ENCODE results near the gene HSPA2. TPM values are rescaled to one million over a fixed set of nuclear protein-coding genes. Genes with fewer than 3 reads are reported as not detected.

Gene HSPA2
- total and polyA plus RNA-seq, 7 donors, result 28.7 to 172 (median 80.3) TPM

DNA sequence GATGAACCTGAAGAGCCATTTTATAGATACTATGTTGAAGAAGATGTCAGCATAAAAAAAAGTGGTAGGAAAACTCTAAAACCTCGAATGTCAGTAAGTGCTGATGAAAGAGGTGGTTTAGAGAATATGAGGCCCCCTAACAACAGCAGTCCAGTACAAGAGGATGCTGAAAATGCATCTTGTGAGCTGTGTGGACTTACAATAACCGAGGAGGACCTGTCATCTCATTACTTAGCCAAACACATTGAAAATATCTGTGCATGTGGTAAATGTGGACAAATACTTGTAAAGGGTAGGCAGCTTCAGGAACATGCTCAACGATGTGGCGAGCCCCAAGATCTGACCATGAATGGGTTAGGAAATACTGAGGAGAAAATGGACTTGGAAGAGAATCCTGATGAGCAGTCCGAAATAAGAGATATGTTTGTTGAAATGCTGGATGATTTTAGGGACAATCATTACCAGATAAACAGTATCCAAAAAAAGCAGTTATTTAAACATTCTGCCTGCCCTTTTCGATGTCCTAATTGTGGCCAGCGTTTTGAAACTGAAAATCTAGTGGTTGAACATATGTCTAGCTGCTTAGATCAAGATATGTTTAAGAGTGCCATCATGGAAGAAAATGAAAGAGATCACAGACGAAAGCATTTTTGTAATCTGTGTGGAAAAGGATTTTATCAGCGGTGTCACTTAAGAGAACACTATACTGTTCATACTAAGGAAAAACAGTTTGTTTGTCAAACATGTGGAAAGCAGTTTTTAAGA lies 17.8 kb upstream of the HSPA2 start:
- no peak for TF ChIP-seq CTCF (IDR thresholded peaks at IDR 0.05)
- no peak for TF ChIP-seq POLR2A (IDR thresholded peaks at IDR 0.05)
- no peak for TF ChIP-seq POLR2AphosphoS5 (IDR thresholded peaks at IDR 0.05)
- TF ChIP-seq EP300 (IDR thresholded peaks at IDR 0.05), result no peak
- DNase-seq, result no peak
- 85 to 86% methylated on average over 9 of the region's 9 CpGs for WGBS, 2 donors
- no peaks in the 10 kb centered on the region for H3K27me3 ChIP-seq
- H3K4me1 ChIP-seq, result peaks cover 0 to 3% (median 0%) of the 10 kb centered on the region in 4 donors
- no peaks in the 10 kb centered on the region for H3K9me3 ChIP-seq
- H3K27ac ChIP-seq, result no peak overlapping the region
- no peak overlapping the region for H3K4me3 ChIP-seq
- intact Hi-C loops (cut with DNase I), result no loop called here
- H3K36me3 ChIP-seq, result peaks cover 0 to 27% (median 8%) of the 10 kb centered on the region in 4 donors

DNA sequence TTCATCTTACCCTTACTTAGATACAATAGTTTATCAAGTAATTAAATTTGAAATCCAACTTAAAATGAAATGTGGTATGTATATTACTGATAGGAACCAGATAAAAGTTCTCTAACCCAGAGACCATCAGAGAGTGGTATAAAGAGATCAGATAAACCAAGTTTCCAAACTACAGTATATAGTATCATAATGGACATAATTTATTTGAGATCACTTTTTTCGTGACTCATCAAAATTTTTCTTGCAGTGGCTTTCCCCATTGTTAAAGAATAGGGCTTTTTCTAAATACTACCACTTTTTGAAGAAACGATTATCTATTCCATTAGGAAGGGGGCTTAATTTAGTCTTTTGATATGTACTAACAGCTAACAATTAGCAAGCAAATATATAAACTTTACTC lies 15.2 kb upstream of the HSPA2 start:
- DNase-seq, result no peak
- intact Hi-C loops (cut with DNase I), result no loop called here
- Histone ChIP-seq H3K9me3 (no peaks in the 10 kb centered on the region), H3K4me3 (no peak overlapping the region), H3K27ac (no peak overlapping the region), H3K4me1 (peaks cover 0 to 3% (median 0%) of the 10 kb centered on the region in 4 donors), H3K27me3 (no peaks in the 10 kb centered on the region), H3K36me3 (peaks cover 0 to 27% (median 8%) of the 10 kb centered on the region in 4 donors)
- 90 to 96% methylated on average over 2 of the region's 2 CpGs for WGBS, 2 donors
- no peak for TF ChIP-seq CTCF (IDR thresholded peaks at IDR 0.05)
- no peak for TF ChIP-seq POLR2AphosphoS5 (IDR thresholded peaks at IDR 0.05)
- TF ChIP-seq POLR2A (IDR thresholded peaks at IDR 0.05), result no peak
- no peak for TF ChIP-seq EP300 (IDR thresholded peaks at IDR 0.05)

DNA sequence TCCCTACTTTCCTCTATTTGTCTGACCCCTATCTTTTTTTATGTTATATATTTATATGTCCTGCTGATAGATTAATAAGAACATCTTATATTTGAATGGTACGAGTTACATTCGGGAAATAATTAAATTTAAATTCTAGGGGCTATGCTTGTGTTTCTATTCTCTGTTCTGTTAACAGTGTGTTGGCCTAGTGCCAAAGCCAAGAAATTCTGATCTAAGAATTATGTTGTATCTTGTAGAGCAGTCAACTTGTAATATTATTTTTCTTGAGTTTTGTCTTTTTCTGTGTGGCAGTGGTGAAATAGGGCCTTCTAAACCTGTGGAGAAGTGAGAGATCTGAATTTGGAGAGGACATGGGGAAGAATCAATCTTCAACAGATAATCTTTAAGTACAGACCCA lies 9.0 kb upstream of the HSPA2 start:
- 86 to 93% methylated on average over 2 of the region's 2 CpGs for WGBS, 2 donors

GRCh38 chr14:64536488-64537245 lies 3.9 kb upstream of the HSPA2 start:
- Histone ChIP-seq H3K4me3 (no peak overlapping the region), H3K9me3 (no peaks in the 10 kb centered on the region), H3K27ac (no peak overlapping the region), H3K27me3 (no peaks in the 10 kb centered on the region), H3K4me1 (peaks cover 0 to 21% (median 2%) of the 10 kb centered on the region in 4 donors), H3K36me3 (no peaks in the 10 kb centered on the region)
- no peak for DNase-seq
- 88 to 89% methylated on average over 4 of the region's 4 CpGs for WGBS, 2 donors
- intact Hi-C loops (cut with DNase I), result no loop called here
- TF ChIP-seq EP300 (IDR thresholded peaks at IDR 0.05), result no peak
- TF ChIP-seq POLR2AphosphoS5 (IDR thresholded peaks at IDR 0.05), result no peak
- TF ChIP-seq CTCF (IDR thresholded peaks at IDR 0.05), result no peak
- no peak for TF ChIP-seq POLR2A (IDR thresholded peaks at IDR 0.05)

More for the DNA sequence above, 9.0 kb upstream of the HSPA2 start:
- Histone ChIP-seq H3K27ac (no peak overlapping the region), H3K4me3 (no peak overlapping the region), H3K36me3 (peaks cover 0 to 3% (median 0%) of the 10 kb centered on the region in 4 donors), H3K4me1 (no peaks in the 10 kb centered on the region), H3K27me3 (no peaks in the 10 kb centered on the region), H3K9me3 (no peaks in the 10 kb centered on the region)
- intact Hi-C loops (cut with DNase I), result no loop called here
- DNase-seq, result no peak
- no peak for TF ChIP-seq CTCF (IDR thresholded peaks at IDR 0.05)
- TF ChIP-seq EP300 (IDR thresholded peaks at IDR 0.05), result no peak
- TF ChIP-seq POLR2AphosphoS5 (IDR thresholded peaks at IDR 0.05), result no peak
- no peak for TF ChIP-seq POLR2A (IDR thresholded peaks at IDR 0.05)

Measured in sigmoid colon (tissue), 7 donors.